ENCODE data around the gene RDH12.

DNA sequence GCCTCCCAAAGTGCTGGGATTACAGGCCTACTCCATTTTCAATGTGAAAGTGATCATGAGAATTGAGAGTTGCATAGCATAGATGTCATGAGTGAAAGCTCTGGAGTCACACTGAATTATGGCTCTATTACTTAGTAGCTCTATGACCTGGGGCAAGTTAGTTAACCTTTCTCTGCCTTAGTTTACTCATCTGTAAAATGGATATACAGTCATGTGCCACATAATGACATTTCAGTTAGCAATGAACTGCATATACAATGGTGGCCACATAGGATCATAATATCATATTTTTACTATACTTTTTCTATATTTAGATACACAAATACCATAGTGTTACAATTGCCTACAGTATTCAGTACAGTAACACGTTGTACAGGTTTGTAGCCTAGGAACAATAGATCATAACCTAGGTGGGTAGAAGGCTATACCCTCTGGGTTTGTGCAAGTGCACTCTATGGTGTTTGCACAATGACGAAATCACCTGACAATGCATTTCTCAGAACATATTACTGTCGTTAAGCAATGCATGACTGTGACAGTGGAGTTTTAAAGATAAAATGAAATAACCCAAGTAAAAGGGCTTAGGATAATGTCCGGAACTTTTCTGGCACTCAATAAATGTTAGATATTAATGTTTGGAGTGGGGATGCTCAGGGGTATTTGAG, 61.6 kb downstream of the RDH12 start:
- TF ChIP-seq, protein P1, sequence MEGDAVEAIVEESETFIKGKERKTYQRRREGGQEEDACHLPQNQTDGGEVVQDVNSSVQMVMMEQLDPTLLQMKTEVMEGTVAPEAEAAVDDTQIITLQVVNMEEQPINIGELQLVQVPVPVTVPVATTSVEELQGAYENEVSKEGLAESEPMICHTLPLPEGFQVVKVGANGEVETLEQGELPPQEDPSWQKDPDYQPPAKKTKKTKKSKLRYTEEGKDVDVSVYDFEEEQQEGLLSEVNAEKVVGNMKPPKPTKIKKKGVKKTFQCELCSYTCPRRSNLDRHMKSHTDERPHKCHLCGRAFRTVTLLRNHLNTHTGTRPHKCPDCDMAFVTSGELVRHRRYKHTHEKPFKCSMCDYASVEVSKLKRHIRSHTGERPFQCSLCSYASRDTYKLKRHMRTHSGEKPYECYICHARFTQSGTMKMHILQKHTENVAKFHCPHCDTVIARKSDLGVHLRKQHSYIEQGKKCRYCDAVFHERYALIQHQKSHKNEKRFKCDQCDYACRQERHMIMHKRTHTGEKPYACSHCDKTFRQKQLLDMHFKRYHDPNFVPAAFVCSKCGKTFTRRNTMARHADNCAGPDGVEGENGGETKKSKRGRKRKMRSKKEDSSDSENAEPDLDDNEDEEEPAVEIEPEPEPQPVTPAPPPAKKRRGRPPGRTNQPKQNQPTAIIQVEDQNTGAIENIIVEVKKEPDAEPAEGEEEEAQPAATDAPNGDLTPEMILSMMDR (conservative IDR thresholded peaks at IDR 0.05): no peak
- no peak for TF ChIP-seq EZH2 (IDR thresholded peaks at IDR 0.05; ENCODE audit: low read depth)

All from PC-9 (cell line).